Measurements from ENCODE around the gene SZT2. TPM values are rescaled to one million over a fixed set of nuclear protein-coding genes. Genes with fewer than 3 reads are reported as not detected.

SZT2 gene
- total RNA-seq, 1 donor from 2014 or later = 17.0 TPM

- H3K36me3 ChIP-seq (ENCODE audit: control insufficient read depth, insufficient read depth, low read length) = peaks cover 7% of the 10 kb centered on the region
- no peak for DNase-seq (ENCODE audit: low read depth)
Observed at GRCh38 chr1:43426221-43426620, 36.5 kb downstream of the SZT2 start.

GRCh38 chr1:43427524-43427923, 37.8 kb downstream of the SZT2 start:
- H3K27me3 ChIP-seq (ENCODE audit: control insufficient read depth, insufficient read depth, low read length) = no peaks in the 10 kb centered on the region
- H3K36me3 ChIP-seq (ENCODE audit: control insufficient read depth, insufficient read depth, low read length) = peaks cover 10% of the 10 kb centered on the region
- no peak overlapping the region for H3K4me3 ChIP-seq (ENCODE audit: low read depth, low read length)
- TF ChIP-seq CTCF (IDR thresholded peaks at IDR 0.05; ENCODE audit: insufficient read depth, low read length, poor library complexity, severe bottlenecking) = no peak
- no peak for DNase-seq (ENCODE audit: low read depth)

More at GRCh38 chr1:43426221-43426620, 36.5 kb downstream of the SZT2 start:
- no peak for TF ChIP-seq CTCF (IDR thresholded peaks at IDR 0.05; ENCODE audit: insufficient read depth, low read length, poor library complexity, severe bottlenecking)
- Histone ChIP-seq H3K27me3 (ENCODE audit: control insufficient read depth, insufficient read depth, low read length) (no peaks in the 10 kb centered on the region), H3K4me3 (ENCODE audit: low read depth, low read length) (no peak overlapping the region)

- Histone ChIP-seq H3K4me3 (ENCODE audit: low read depth, low read length) (no peak overlapping the region), H3K27me3 (ENCODE audit: control insufficient read depth, insufficient read depth, low read length) (no peaks in the 10 kb centered on the region), H3K36me3 (ENCODE audit: control insufficient read depth, insufficient read depth, low read length) (peaks cover 10% of the 10 kb centered on the region)
- TF ChIP-seq CTCF (IDR thresholded peaks at IDR 0.05; ENCODE audit: insufficient read depth, low read length, poor library complexity, severe bottlenecking) = no peak
- no peak for DNase-seq (ENCODE audit: low read depth)
Observed at GRCh38 chr1:43427941-43428340, 38.2 kb downstream of the SZT2 start.

GRCh38 chr1:43430831-43431230, 41.1 kb downstream of the SZT2 start:
- no peak overlapping the region for H3K4me3 ChIP-seq (ENCODE audit: low read depth, low read length)
- no peak for TF ChIP-seq CTCF (IDR thresholded peaks at IDR 0.05; ENCODE audit: insufficient read depth, low read length, poor library complexity, severe bottlenecking)

GRCh38 chr1:43431676-43432075, 42.0 kb downstream of the SZT2 start:
- Histone ChIP-seq H3K4me3 (ENCODE audit: low read depth, low read length) (no peak overlapping the region), H3K27me3 (ENCODE audit: control insufficient read depth, insufficient read depth, low read length) (no peaks in the 10 kb centered on the region), H3K36me3 (ENCODE audit: control insufficient read depth, insufficient read depth, low read length) (peaks cover 10% of the 10 kb centered on the region)
- no peak for TF ChIP-seq CTCF (IDR thresholded peaks at IDR 0.05; ENCODE audit: insufficient read depth, low read length, poor library complexity, severe bottlenecking)
- DNase-seq (ENCODE audit: low read depth) = no peak

More at GRCh38 chr1:43430831-43431230, 41.1 kb downstream of the SZT2 start:
- no peaks in the 10 kb centered on the region for H3K27me3 ChIP-seq (ENCODE audit: control insufficient read depth, insufficient read depth, low read length)
- DNase-seq (ENCODE audit: low read depth) = no peak
- peaks cover 10% of the 10 kb centered on the region for H3K36me3 ChIP-seq (ENCODE audit: control insufficient read depth, insufficient read depth, low read length)

- Histone ChIP-seq H3K36me3 (ENCODE audit: control insufficient read depth, insufficient read depth, low read length) (peaks cover 9% of the 10 kb centered on the region), H3K27me3 (ENCODE audit: control insufficient read depth, insufficient read depth, low read length) (no peaks in the 10 kb centered on the region), H3K4me3 (ENCODE audit: low read depth, low read length) (no peak overlapping the region)
- no peak for TF ChIP-seq CTCF (IDR thresholded peaks at IDR 0.05; ENCODE audit: insufficient read depth, low read length, poor library complexity, severe bottlenecking)
- no peak for DNase-seq (ENCODE audit: low read depth)
Observed at GRCh38 chr1:43432171-43432860, 42.6 kb downstream of the SZT2 start.

Data from kidney epithelial cell (primary cell).